ENCODE data around the gene ZNF526. TPM values are rescaled to one million over a fixed set of nuclear protein-coding genes. Genes with fewer than 3 reads are reported as not detected.

The ZNF526 gene
- polyA plus RNA-seq, 1 donor from 2014 or later: 2.1 TPM

- H3K79me2 ChIP-seq (replicated peaks; ENCODE audit: insufficient read depth, low read length): no peaks in the 10 kb centered on the region
- no peaks in the 10 kb centered on the region for H3K9me3 ChIP-seq (ENCODE audit: low read length)
- H3K9ac ChIP-seq (ENCODE audit: low read length): no peak overlapping the region
- no peak overlapping the region for H3K27ac ChIP-seq (ENCODE audit: low read length)
- H4K20me1 ChIP-seq (ENCODE audit: insufficient read depth): no peaks in the 10 kb centered on the region
- no peaks in the 10 kb centered on the region for H3K27me3 ChIP-seq (ENCODE audit: insufficient read depth, low read depth, low read length)
- TF ChIP-seq, protein P1, sequence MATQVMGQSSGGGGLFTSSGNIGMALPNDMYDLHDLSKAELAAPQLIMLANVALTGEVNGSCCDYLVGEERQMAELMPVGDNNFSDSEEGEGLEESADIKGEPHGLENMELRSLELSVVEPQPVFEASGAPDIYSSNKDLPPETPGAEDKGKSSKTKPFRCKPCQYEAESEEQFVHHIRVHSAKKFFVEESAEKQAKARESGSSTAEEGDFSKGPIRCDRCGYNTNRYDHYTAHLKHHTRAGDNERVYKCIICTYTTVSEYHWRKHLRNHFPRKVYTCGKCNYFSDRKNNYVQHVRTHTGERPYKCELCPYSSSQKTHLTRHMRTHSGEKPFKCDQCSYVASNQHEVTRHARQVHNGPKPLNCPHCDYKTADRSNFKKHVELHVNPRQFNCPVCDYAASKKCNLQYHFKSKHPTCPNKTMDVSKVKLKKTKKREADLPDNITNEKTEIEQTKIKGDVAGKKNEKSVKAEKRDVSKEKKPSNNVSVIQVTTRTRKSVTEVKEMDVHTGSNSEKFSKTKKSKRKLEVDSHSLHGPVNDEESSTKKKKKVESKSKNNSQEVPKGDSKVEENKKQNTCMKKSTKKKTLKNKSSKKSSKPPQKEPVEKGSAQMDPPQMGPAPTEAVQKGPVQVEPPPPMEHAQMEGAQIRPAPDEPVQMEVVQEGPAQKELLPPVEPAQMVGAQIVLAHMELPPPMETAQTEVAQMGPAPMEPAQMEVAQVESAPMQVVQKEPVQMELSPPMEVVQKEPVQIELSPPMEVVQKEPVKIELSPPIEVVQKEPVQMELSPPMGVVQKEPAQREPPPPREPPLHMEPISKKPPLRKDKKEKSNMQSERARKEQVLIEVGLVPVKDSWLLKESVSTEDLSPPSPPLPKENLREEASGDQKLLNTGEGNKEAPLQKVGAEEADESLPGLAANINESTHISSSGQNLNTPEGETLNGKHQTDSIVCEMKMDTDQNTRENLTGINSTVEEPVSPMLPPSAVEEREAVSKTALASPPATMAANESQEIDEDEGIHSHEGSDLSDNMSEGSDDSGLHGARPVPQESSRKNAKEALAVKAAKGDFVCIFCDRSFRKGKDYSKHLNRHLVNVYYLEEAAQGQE (IDR thresholded peaks at IDR 0.05; ENCODE audit: borderline replicate concordance): no peak
- TF ChIP-seq RAD21 (conservative IDR thresholded peaks at IDR 0.05) (no peak), CTCF (IDR thresholded peaks at IDR 0.05; ENCODE audit: poor library complexity, severe bottlenecking) (no peak), SMC3 (conservative IDR thresholded peaks at IDR 0.05; ENCODE audit: poor library complexity) (no peak), EZH2 (IDR thresholded peaks at IDR 0.05; ENCODE audit: borderline replicate concordance, insufficient read depth, low read length, poor library complexity, severe bottlenecking) (no peak), POLR2AphosphoS5 (IDR thresholded peaks at IDR 0.05) (no peak), EP300 (conservative IDR thresholded peaks at IDR 0.05; ENCODE audit: poor library complexity, severe bottlenecking) (no peak), MXI1 (conservative IDR thresholded peaks at IDR 0.05; ENCODE audit: poor library complexity, severe bottlenecking) (no peak), TAF1 (IDR thresholded peaks at IDR 0.05; ENCODE audit: low read depth) (no peak)
- H3K4me2 ChIP-seq (ENCODE audit: low read length): no peak overlapping the region
- no peak overlapping the region for H2AFZ ChIP-seq (ENCODE audit: low read depth, low read length)
- H3K4me3 ChIP-seq (ENCODE audit: low read length): no peak overlapping the region
- no peaks in the 10 kb centered on the region for H3K36me3 ChIP-seq (ENCODE audit: insufficient read depth, low read length)
- H3F3A ChIP-seq (ENCODE audit: insufficient read depth, low read length, poor library complexity, severe bottlenecking): no peaks in the 10 kb centered on the region
- H3K9me2 ChIP-seq (ENCODE audit: insufficient read depth, low read length): no peaks in the 10 kb centered on the region
These were observed 9.3 kb downstream of the ZNF526 start for GRCh38 chr19:42229301-42229854.

- Histone ChIP-seq H3K36me3 (ENCODE audit: insufficient read depth, low read length) (no peaks in the 10 kb centered on the region), H3K9me3 (ENCODE audit: low read length) (no peaks in the 10 kb centered on the region), H3K9ac (ENCODE audit: low read length) (no peak overlapping the region), H4K20me1 (ENCODE audit: insufficient read depth) (no peaks in the 10 kb centered on the region), H3F3A (ENCODE audit: insufficient read depth, low read length, poor library complexity, severe bottlenecking) (no peaks in the 10 kb centered on the region), H3K9me2 (ENCODE audit: insufficient read depth, low read length) (no peaks in the 10 kb centered on the region), H3K27me3 (ENCODE audit: insufficient read depth, low read depth, low read length) (no peaks in the 10 kb centered on the region), H3K4me3 (ENCODE audit: low read length) (no peak overlapping the region), H3K27ac (ENCODE audit: low read length) (no peak overlapping the region), H3K4me2 (ENCODE audit: low read length) (no peak overlapping the region), H2AFZ (ENCODE audit: low read depth, low read length) (no peak overlapping the region), H3K79me2 (replicated peaks; ENCODE audit: insufficient read depth, low read length) (no peaks in the 10 kb centered on the region)
- TF ChIP-seq, protein P1 (IDR thresholded peaks at IDR 0.05; ENCODE audit: borderline replicate concordance): no peak
- TF ChIP-seq TAF1 (IDR thresholded peaks at IDR 0.05; ENCODE audit: low read depth) (no peak), EP300 (conservative IDR thresholded peaks at IDR 0.05; ENCODE audit: poor library complexity, severe bottlenecking) (no peak), EZH2 (IDR thresholded peaks at IDR 0.05; ENCODE audit: borderline replicate concordance, insufficient read depth, low read length, poor library complexity, severe bottlenecking) (no peak), MXI1 (conservative IDR thresholded peaks at IDR 0.05; ENCODE audit: poor library complexity, severe bottlenecking) (no peak), CTCF (IDR thresholded peaks at IDR 0.05; ENCODE audit: poor library complexity, severe bottlenecking) (no peak), SMC3 (conservative IDR thresholded peaks at IDR 0.05; ENCODE audit: poor library complexity) (no peak), POLR2AphosphoS5 (IDR thresholded peaks at IDR 0.05) (no peak), RAD21 (conservative IDR thresholded peaks at IDR 0.05) (no peak)
These were observed 9.8 kb downstream of the ZNF526 start for GRCh38 chr19:42229855-42230351.

Data from neural cell (in vitro differentiated cells).